Measurements from ENCODE around the gene KCNH6. TPM values are rescaled to one million over a fixed set of nuclear protein-coding genes. Genes with fewer than 3 reads are reported as not detected.

Gene KCNH6
- total RNA-seq, 2 experiments from 2014 or later, result not detected

DNA sequence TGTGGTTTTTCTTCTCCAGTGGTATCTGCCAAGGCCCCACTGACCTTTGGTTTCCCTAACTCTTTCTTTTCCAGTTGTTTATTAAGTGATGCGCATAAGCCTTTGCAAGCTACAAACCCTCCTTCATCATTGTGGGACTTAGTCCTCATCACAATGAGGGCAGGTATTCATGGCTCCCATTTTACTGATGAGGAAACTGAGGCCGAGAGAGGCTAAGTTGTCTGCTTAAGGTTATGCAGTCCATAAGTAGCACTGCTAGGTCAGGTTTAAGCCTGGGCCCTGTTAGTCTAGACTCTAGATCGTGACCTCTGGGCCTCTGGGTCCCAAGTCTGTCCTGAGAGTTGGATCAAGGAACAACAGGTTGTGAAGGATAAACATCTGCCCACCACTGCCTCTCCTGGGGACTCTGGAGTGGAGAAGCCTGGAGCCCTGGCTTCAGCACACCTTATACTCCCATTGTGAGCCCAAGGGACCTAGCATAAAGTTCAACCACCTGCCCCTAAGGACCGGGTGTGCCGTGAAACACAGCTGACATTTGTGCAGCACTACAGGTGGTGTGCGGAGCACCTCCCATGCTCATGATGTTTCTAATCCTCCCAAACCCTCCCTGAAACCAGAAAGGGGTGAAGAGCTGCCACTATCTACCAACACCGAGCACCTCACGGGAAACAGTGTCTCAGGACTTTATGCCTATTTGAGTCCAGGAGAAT lies 5.2 kb upstream of the KCNH6 start:
- intact Hi-C loops (cut with DNase I, micrococcal nuclease), result no loop called here
- Histone ChIP-seq H3K27ac (ENCODE audit: low read depth in 1 of 2, low read length in 2 of 2) (no peak overlapping the region), H3K4me3 (ENCODE audit: low read length) (no peak overlapping the region), H3K27me3 (ENCODE audit: control insufficient read depth in 1 of 2, insufficient read depth in 2 of 2, low read length in 2 of 2) (peaks cover 0 to 8% of the 10 kb centered on the region in 2 experiments), H3K36me3 (ENCODE audit: insufficient read depth, low read length) (no peaks in the 10 kb centered on the region), H3K4me1 (ENCODE audit: insufficient read depth, low read length) (no peaks in the 10 kb centered on the region), H3K9me3 (ENCODE audit: control insufficient read depth in 1 of 2, insufficient read depth in 1 of 2, low read length in 2 of 2) (peaks cover 0 to 5% of the 10 kb centered on the region in 2 experiments)
- Mint-ChIP-seq H3K36me3 (ENCODE audit: low read depth) (no peaks in the 10 kb centered on the region), H3K4me3 (no peak overlapping the region), H3K4me1 (ENCODE audit: low read depth) (no peaks in the 10 kb centered on the region), H3K27ac (no peak overlapping the region), H3K9me3 (no peaks in the 10 kb centered on the region), H3K27me3 (peaks cover 19% of the 10 kb centered on the region)
- TF ChIP-seq, protein P1, sequence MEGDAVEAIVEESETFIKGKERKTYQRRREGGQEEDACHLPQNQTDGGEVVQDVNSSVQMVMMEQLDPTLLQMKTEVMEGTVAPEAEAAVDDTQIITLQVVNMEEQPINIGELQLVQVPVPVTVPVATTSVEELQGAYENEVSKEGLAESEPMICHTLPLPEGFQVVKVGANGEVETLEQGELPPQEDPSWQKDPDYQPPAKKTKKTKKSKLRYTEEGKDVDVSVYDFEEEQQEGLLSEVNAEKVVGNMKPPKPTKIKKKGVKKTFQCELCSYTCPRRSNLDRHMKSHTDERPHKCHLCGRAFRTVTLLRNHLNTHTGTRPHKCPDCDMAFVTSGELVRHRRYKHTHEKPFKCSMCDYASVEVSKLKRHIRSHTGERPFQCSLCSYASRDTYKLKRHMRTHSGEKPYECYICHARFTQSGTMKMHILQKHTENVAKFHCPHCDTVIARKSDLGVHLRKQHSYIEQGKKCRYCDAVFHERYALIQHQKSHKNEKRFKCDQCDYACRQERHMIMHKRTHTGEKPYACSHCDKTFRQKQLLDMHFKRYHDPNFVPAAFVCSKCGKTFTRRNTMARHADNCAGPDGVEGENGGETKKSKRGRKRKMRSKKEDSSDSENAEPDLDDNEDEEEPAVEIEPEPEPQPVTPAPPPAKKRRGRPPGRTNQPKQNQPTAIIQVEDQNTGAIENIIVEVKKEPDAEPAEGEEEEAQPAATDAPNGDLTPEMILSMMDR (IDR thresholded peaks at IDR 0.05), result no peak
- ChIA-PET CTCF (no interaction called here), POLR2A (no interaction called here)
- DNase-seq (no peak), ATAC-seq (ENCODE audit: poor library complexity) (no peak)

DNA sequence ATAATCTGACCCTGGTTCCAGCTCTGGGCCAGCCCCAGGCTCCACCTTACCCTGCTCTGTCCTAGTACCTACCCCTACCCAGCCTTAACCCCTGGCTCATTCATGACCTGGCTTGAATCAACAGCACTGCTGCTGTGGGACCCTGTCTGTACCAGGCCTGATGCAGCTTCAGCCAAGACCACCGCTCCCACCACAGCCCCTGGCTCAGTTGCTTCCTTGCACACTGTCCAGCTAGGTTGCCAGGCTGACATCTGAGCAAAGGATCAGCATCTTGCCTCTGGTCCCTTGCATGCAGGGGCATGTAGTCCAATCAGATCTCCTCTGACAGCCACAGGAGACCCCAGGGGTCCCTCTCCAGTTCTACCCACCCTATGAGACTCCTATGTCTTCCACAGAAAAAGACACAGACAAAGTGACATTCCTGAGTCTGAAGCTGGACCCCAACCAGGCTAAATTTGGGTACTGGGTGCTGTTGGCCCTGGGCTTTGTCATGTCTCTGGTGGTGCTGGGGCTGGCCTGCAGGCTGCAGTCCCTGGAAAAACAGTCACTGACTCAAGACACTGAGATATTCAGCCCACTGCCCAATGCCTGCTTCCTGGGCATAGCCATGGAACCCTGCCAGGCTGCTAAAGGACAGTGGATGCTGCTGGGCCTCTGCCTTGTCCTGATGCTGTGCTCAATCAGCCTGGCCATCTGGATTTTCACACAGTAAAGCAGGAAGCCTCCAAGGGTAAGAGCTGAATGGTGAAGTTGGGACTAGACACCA lies 3.9 kb upstream of the KCNH6 start:
- CTCF ChIA-PET, result no interaction called here
- intact Hi-C loops (cut with DNase I, micrococcal nuclease), result no loop called here
- ATAC-seq (ENCODE audit: poor library complexity), result no peak

DNA sequence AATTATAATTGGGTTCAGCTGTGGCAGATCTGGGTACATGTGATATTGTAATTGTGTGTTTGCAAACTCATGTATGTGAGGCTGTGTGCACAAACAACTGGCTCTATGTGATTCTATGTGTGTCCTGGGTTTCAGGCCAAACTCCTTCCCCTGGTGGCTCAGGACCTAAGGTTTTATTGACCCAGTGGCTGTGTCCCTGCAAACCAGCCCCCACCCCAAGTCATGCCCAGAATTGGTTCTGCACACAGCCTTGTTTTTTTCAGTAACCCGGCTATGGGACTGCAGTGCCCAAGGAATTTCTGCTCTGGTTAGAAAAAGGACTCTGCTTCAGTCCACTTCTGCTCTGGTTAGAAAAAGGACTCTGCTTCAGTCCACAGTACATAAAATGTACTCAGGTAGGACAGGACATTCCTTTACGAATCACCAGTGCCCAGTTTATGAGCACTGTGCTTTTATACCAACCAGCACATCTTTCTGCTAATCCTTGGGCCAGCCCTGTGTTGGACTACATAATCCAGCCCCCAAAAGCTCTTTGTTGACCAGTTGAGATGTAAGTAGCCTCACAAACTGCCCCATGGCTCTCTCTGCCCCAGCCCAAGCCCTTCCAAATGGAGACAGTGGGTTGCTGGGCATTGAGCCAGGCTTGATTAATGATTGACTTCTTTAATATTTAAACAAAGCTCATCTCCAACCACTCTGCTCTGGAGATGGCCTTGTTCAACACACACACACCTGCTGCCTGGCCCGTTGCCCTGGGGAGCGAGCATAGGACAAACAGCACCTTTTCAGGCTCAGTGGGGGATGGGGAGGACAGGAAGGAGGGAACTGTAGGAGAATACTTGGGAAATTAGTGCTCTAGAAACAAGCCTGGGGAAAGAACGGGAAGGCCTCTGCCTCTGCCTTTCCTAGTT lies 2.9 kb upstream of the KCNH6 start:
- H3K27me3 ChIP-seq (ENCODE audit: control insufficient read depth in 1 of 2, insufficient read depth in 2 of 2, low read length in 2 of 2), result peaks cover 8 to 20% of the 10 kb centered on the region in 2 experiments
- Mint-ChIP-seq H3K9me3 (no peaks in the 10 kb centered on the region), H3K36me3 (ENCODE audit: low read depth) (no peaks in the 10 kb centered on the region), H3K4me3 (no peak overlapping the region), H3K4me1 (ENCODE audit: low read depth) (no peaks in the 10 kb centered on the region), H3K27me3 (peaks cover 32% of the 10 kb centered on the region), H3K27ac (no peak overlapping the region)
- ATAC-seq (ENCODE audit: poor library complexity) (no peak), DNase-seq (no peak)
- peaks cover 0 to 14% of the 10 kb centered on the region in 2 experiments for H3K9me3 ChIP-seq (ENCODE audit: control insufficient read depth in 1 of 2, insufficient read depth in 1 of 2, low read length in 2 of 2)
- intact Hi-C loops (cut with DNase I, micrococcal nuclease), result no loop called here
- ChIA-PET POLR2A (no interaction called here), CTCF (no interaction called here)
- H3K27ac ChIP-seq (ENCODE audit: low read depth in 1 of 2, low read length in 2 of 2), result no peak overlapping the region
- H3K4me1 ChIP-seq (ENCODE audit: insufficient read depth, low read length), result peaks cover 5% of the 10 kb centered on the region
- no peak overlapping the region for H3K4me3 ChIP-seq (ENCODE audit: low read length)
- H3K36me3 ChIP-seq (ENCODE audit: insufficient read depth, low read length), result no peaks in the 10 kb centered on the region
- TF ChIP-seq, protein P1 (IDR thresholded peaks at IDR 0.05), result no peak

More for the DNA sequence above, 3.9 kb upstream of the KCNH6 start:
- DNase-seq, result no peak
- POLR2A ChIA-PET, result no interaction called here
- H3K27me3 Mint-ChIP-seq, result peaks cover 27% of the 10 kb centered on the region
- no peak overlapping the region for H3K4me3 ChIP-seq (ENCODE audit: low read length)
- peaks cover under 1 to 16% of the 10 kb centered on the region in 2 experiments for H3K27me3 ChIP-seq (ENCODE audit: control insufficient read depth in 1 of 2, insufficient read depth in 2 of 2, low read length in 2 of 2)
- H3K36me3 Mint-ChIP-seq (ENCODE audit: low read depth), result no peaks in the 10 kb centered on the region
- no peak overlapping the region for H3K4me3 Mint-ChIP-seq
- H3K4me1 Mint-ChIP-seq (ENCODE audit: low read depth), result no peaks in the 10 kb centered on the region
- no peaks in the 10 kb centered on the region for H3K9me3 Mint-ChIP-seq
- H3K4me1 ChIP-seq (ENCODE audit: insufficient read depth, low read length), result peaks cover 5% of the 10 kb centered on the region
- no peaks in the 10 kb centered on the region for H3K36me3 ChIP-seq (ENCODE audit: insufficient read depth, low read length)
- peaks cover 0 to 11% of the 10 kb centered on the region in 2 experiments for H3K9me3 ChIP-seq (ENCODE audit: control insufficient read depth in 1 of 2, insufficient read depth in 1 of 2, low read length in 2 of 2)
- no peak overlapping the region for H3K27ac Mint-ChIP-seq
- TF ChIP-seq, protein P1 (IDR thresholded peaks at IDR 0.05), result no peak
- H3K27ac ChIP-seq (ENCODE audit: low read depth in 1 of 2, low read length in 2 of 2), result no peak overlapping the region

Data from CD4-positive, alpha-beta T cell (primary cell).